ENCODE results near the gene ITPR2.

DNA sequence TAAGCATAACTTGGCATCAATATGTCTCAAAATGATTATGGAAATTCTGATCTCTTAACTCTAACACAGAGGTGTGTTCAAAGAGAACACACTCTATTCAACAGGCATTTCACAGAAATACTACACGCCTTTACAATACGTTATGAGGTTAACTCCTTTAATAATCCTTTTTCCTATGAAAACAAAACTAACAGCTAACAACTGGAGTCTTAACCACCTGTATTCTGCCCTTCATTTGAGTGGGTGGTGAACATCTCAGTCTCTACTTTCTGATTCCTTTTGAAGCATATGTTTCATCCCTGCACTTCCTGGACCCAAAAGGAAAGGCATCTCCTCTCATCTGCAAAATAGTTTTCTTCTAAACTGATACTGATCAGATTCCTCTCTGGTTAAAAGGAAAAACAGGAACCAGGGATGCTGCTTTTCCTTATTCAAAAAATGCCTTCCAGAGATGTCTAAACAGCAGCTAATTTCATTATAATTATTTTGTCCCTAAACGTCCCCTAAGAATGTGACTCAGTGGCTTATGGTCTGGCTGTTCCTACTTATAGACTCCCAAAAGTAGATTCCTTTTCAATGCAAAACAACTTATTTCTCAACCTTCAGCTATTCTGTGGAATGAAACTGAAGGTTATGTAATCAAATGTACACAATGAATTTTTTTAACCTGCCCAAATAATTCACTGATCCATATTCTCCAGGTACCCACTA lies 24.1 kb downstream of the ITPR2 start:
- TF ChIP-seq ZNF121 (CRISPR knock-in tag; IDR thresholded peaks at IDR 0.05) (no peak), NFIC (IDR thresholded peaks at IDR 0.05; ENCODE audit: low read length) (no peak)
